Left lung (tissue), 10 donors: Measurements from ENCODE around the gene DGAT2L6. TPM values are rescaled to one million over a fixed set of nuclear protein-coding genes. Genes with fewer than 3 reads are reported as not detected.

ENCODE experiments used
- ATAC-seq: fragments of 200-7000 bp; cut with Tn5 transposase; one replicate; pipeline ENCODE4 v1.9.1; 2020; ENCODE audit warnings: moderate library complexity
- DNase-seq, 4 donors: peaks; one replicate each; pipeline ENCODE4 v3.0.0-alpha.2; 2013 to 2020
- H3K27ac ChIP-seq, 2 donors: fragments of 200-600 bp; sonication (generic) in 1 of 2; one replicate each; pipeline versions ENCODE4 v1.5.0 to v1.8.0; 2020 to 2021
- H3K27me3 ChIP-seq, 2 donors: fragments of 200-600 bp; sonication (generic) in 1 of 2; one replicate each; pipeline versions ENCODE4 v1.5.0 to v1.8.0; 2020 to 2021
- H3K36me3 ChIP-seq, 2 donors: fragments of 200-600 bp; sonication (generic) in 1 of 2; one replicate each; pipeline versions ENCODE4 v1.5.0 to v1.8.0; 2020 to 2021
- H3K4me1 ChIP-seq, 2 donors: fragments of 200-600 bp; one replicate each; pipeline ENCODE4 v1.8.0; 2021
- H3K4me3 ChIP-seq, 2 donors: fragments of 200-600 bp; sonication (generic) in 1 of 2; one replicate each; pipeline versions ENCODE4 v1.5.0 to v1.8.0; 2020 to 2021; ENCODE audit warnings: mild to moderate bottlenecking in 1 of 2
- H3K9me3 ChIP-seq, 2 donors: fragments of 200-600 bp; sonication (generic) in 1 of 2; one replicate each; pipeline versions ENCODE4 v1.5.0 to v1.8.0; 2020 to 2021
- intact Hi-C, 2 donors: fragments of 100-400 bp; cut with DNase I; formaldehyde crosslinking; loops; one replicate each; pipeline versions ENCODE4 v1.11.2 to v1.14.2; 2022
- polyA plus RNA-seq, 6 donors: library from polyadenylated mRNA; unstranded; fragments of 120-200 nt; gene quantifications; one replicate each; pipeline ENCODE4 v1.2.1, GENCODE V29; 2013; ENCODE audit not compliant: insufficient read length in 6 of 6
- total RNA-seq, 2 donors: library from RNA; stranded (reverse); fragmentation: NEBNext Ultra II Directional; extraction: Animal tissue kit (Norgen Biotek cat#: 25700); gene quantifications; one replicate each; pipeline ENCODE4 v1.2.1, GENCODE V29; 2021
- TF ChIP-seq, protein P1 (sequence below), 2 donors: fragments of 200-600 bp; sonication (generic) in 1 of 2; IDR thresholded peaks; one replicate each; pipeline versions ENCODE4 v1.5.0 to v1.8.0; 2021; ENCODE audit warnings: antibody characterized with exemption in 2 of 2
- donor health status: DM: no; HTN: yes; CAD: no.
- donor health status: DM: no; HTN: no; CAD: no.

DGAT2L6 gene
- total and polyA plus RNA-seq, 8 donors: not detected

DNA sequence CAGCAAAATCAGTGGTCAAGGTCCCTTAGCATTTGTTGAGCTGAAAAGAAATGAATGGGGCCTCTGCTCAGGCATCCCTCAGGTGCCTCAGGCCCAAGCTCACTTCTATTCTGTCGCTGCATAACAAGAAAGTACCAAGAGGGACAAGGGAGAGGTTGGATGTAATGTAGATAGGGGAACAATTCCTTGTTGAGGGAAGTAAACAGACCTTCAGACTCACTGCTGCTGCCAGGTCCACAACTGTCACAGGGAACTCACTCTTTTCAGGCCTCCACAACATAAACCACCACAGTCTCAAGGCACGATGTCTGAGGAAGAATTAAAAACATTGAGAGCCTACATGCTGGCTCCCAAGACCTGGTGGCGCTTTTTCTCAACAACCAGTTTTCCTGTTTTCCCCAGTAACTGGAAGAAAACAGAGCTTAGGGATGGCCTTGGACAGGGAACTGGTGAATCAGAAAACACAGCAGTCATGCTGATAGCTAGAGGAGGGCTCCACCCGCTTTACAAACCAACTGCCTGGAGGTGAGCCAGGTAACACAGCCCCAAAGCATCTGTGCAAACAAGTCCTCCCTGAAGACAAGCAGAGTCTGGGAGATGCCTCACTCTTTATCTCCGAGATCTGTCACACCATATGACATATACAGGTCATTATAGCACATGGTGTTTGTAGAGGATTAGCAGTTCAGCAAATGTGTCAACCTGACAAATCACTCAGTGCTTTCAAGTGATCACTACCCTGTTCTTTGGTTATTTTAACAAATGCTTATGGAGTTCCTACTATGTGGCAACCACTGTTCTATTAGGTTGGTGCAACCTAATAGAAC is 42.9 kb downstream of the DGAT2L6 start:
- H3K4me1 ChIP-seq: no peaks in the 10 kb centered on the region
- H3K27ac ChIP-seq: no peak overlapping the region
- H3K36me3 ChIP-seq: no peaks in the 10 kb centered on the region
- intact Hi-C loops: no loop called here
- DNase-seq (no peak), ATAC-seq (no peak)
- no peak overlapping the region for H3K4me3 ChIP-seq
- TF ChIP-seq, protein P1, sequence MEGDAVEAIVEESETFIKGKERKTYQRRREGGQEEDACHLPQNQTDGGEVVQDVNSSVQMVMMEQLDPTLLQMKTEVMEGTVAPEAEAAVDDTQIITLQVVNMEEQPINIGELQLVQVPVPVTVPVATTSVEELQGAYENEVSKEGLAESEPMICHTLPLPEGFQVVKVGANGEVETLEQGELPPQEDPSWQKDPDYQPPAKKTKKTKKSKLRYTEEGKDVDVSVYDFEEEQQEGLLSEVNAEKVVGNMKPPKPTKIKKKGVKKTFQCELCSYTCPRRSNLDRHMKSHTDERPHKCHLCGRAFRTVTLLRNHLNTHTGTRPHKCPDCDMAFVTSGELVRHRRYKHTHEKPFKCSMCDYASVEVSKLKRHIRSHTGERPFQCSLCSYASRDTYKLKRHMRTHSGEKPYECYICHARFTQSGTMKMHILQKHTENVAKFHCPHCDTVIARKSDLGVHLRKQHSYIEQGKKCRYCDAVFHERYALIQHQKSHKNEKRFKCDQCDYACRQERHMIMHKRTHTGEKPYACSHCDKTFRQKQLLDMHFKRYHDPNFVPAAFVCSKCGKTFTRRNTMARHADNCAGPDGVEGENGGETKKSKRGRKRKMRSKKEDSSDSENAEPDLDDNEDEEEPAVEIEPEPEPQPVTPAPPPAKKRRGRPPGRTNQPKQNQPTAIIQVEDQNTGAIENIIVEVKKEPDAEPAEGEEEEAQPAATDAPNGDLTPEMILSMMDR (IDR thresholded peaks at IDR 0.05): no peak
- H3K9me3 ChIP-seq: no peaks in the 10 kb centered on the region
- H3K27me3 ChIP-seq: no peaks in the 10 kb centered on the region

- H3K27ac ChIP-seq: no peak overlapping the region
- ATAC-seq: no peak
- H3K4me3 ChIP-seq: no peak overlapping the region
- no peaks in the 10 kb centered on the region for H3K4me1 ChIP-seq
- H3K27me3 ChIP-seq: no peaks in the 10 kb centered on the region
- no peaks in the 10 kb centered on the region for H3K9me3 ChIP-seq
- DNase-seq: no peak
- TF ChIP-seq, protein P1 (IDR thresholded peaks at IDR 0.05): no peak
- intact Hi-C loops: no loop called here
- no peaks in the 10 kb centered on the region for H3K36me3 ChIP-seq
Measured at GRCh38 chrX:70226048-70226447, 48.8 kb downstream of the DGAT2L6 start.

DNA sequence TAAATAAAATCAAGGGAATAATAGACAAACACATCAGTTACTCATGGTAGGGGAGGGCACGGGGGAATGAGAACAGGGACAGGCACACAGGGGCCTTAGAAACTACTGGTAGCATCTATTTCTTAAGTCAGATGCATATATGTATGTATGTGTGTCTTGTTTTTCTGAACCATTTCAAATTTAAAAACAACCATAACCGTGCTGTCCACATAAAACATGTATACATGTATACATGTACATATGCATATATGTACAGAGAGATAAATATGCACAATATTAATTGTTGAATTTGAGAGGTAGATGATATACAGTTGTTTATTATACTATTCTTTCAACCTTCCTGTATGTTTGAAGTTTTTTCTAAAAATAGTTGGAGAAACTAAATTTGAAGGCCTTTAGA is 49.4 kb downstream of the DGAT2L6 start:
- Histone ChIP-seq H3K27me3 (no peaks in the 10 kb centered on the region), H3K4me1 (no peaks in the 10 kb centered on the region), H3K4me3 (no peak overlapping the region), H3K36me3 (no peaks in the 10 kb centered on the region), H3K27ac (no peak overlapping the region), H3K9me3 (no peaks in the 10 kb centered on the region)
- TF ChIP-seq, protein P1 (IDR thresholded peaks at IDR 0.05): no peak
- no peak for ATAC-seq
- no peak for DNase-seq
- intact Hi-C loops: no loop called here

GRCh38 chrX:70231666-70232065 is 54.4 kb downstream of the DGAT2L6 start:
- ATAC-seq (no peak), DNase-seq (no peak)
- Histone ChIP-seq H3K27ac (no peak overlapping the region), H3K27me3 (no peaks in the 10 kb centered on the region), H3K36me3 (no peaks in the 10 kb centered on the region), H3K4me1 (no peaks in the 10 kb centered on the region), H3K4me3 (no peak overlapping the region), H3K9me3 (no peaks in the 10 kb centered on the region)
- TF ChIP-seq, protein P1 (IDR thresholded peaks at IDR 0.05): no peak
- intact Hi-C loops: no loop called here

DNA sequence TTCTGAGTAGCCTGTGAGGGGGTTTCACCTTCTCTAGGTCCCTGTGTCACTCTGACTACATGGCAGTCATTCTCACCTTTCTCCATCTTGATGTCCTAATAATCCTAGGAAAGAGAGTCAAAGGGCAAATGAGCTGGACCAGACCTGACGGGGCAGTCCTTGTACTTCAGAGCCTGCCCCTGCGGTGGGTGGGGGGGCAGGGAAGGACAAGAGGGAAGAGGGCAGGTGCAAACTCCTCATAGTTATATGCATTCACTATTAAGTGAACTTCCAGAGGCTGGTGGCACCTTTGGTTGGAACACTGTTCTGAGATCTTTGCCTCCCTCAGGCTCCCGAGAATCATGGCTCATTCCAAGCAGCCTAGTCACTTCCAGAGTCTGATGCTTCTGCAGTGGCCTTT is 57.1 kb downstream of the DGAT2L6 start, which contains the start of gene AWAT1:
Gene AWAT1, plus strand, starts transcription at position 301 of the 400 bp plus-strand sequence. Its CDS starts 41 bp downstream, at position 342.
- no peak for ATAC-seq
- TF ChIP-seq, protein P1 (IDR thresholded peaks at IDR 0.05): no peak

More for the DNA sequence above, 57.1 kb downstream of the DGAT2L6 start, which contains the start of gene AWAT1:
- Histone ChIP-seq H3K9me3 (no peaks in the 10 kb centered on the region), H3K4me1 (no peaks in the 10 kb centered on the region), H3K36me3 (no peaks in the 10 kb centered on the region), H3K4me3 (no peak within 1 kb of the TSS), H3K27me3 (no peaks in the 10 kb centered on the region), H3K27ac (no peak within 1 kb of the TSS)
- intact Hi-C loops: no loop called here
- no peak for DNase-seq
